GM18517 (cell line): ENCODE data around the gene ITGAV.
"Not testable (repeated sequence)": the region's sequence is repeated elsewhere in the genome, so short reads cannot be mapped to it uniquely, and the experiment has no call there.

Source experiments
- ATAC-seq: cut with Tn5 transposase; IDR thresholded peaks from one replicate; pipeline ENCODE4 v1.9.1; 2021; ENCODE audit warnings: mild to moderate bottlenecking, moderate library complexity; ENCODE audit not compliant: unreplicated experiment

Gene ITGAV

DNA sequence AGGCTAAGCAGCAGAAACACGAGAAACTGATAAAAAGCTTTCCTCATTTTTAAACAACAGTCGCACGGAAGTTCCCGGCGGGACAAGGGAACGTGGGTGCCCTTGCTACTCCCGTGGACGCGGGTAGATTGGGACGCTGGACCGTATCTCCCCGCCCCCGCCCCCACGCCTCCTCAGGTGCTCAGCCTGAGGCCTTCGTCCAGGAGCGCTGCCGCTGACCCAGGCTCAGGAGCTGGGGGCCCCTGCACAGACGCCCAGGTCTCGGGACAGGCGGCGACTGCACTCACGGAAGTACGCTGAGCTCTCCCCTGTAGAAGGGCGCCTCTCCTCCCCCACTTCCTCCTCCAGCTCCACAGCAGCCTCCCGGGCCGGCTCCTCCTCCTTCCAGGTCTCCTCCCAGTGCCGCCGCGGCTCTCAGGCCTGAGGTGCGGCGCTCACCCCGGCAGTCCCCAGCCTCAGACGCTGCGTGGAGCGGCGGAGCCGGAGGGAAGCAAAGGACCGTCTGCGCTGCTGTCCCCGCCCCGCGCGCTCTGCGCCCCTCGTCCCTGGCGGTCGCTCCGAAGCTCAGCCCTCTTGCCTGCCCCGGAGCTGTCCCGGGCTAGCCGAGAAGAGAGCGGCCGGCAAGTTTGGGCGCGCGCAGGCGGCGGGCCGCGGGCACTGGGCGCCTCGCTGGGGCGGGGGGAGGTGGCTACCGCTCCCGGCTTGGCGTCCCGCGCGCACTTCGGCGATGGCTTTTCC, at the start of gene ITGAV:
ITGAV (plus strand) TSS at position 445 of the 738 bp plus-strand sequence; CDS start at position 728, 283 bp downstream.
- ATAC-seq: peak; percentile 94

DNA sequence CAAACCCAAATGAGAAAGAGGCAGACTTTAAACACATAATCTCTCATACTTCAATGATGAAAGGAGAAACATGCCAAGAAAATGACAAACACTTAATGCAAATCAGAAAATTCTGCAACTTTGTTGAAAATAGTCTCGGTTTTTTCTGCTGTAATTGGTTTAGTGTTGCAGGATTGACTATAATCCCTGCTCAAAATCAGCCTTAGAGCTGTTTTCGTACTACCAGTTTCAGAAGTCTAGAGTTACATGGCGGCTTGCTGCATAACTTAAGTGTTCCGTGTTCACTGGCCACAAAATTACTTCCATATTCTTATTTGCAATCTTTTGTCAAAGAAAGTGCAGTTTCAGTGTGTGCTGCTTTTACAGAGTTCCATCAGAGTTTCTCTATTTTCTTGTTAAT, 48.9 kb upstream of the ITGAV start:
- ATAC-seq: no peak

DNA sequence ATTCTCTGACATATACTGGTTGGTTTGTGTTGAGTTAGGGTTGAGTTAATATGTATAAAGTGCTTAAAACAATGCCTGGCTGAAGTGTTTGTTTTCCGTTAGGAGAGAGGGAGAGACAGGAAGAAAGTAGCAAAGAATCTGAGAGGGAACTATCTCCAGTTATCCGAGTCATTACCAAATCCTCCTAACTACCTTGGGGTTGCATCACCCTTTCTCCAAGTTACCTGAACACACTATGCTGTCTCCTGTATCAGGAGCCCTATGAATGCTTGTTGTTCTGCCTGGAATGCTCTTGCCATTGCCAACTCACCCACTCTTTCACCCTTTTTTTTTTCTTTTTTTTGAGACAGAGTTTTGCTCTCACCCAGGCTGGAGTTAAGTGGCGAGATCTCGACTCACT, 47.9 kb upstream of the ITGAV start:
- ATAC-seq: no peak

DNA sequence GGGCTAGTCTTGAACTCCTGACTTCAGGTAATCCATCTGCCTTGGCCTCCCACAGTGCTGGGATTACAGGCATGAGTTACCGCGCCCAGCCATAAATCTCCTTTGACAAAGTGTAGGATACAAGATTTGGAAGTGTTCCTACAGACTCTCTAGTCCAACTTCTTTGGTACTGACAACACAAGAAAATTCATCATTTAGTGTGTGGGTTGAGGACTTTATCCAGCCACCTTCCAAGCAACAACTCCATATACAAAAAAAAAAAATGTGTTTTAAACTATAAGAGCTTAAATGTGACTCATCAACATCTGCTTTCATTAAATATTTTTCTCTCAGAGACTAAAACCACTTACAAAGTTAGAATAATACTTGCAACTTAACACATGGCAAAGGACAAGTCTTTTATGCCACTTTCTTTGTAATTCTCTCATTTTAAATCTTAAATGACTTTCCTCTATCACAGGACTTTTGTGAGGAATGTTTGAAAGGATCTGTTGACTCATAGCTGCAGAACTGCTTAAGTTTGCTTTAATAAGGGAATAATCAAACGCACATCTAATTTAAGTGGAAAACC, 46.2 kb upstream of the ITGAV start:
- ATAC-seq: no peak

DNA sequence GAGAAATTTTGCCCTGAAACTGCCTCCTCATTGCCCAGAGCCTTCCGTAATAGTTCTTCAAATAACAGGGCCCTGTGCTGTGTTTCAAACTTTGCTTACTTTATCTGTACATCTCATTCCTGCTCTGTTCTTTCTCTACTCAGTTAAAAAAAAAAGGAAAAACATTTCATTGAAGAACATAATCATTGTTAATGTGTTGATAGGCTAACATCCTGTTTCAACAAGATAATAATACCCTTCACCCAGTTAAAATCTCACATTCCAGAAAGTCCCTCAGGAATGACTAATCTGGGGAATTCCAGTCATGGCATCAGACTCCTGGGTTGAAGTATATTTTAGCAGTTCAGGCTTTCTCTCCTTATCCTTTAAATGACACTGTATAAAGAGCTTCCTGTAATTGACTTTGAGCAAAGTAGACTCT, 45.6 kb upstream of the ITGAV start:
- ATAC-seq: no peak

DNA sequence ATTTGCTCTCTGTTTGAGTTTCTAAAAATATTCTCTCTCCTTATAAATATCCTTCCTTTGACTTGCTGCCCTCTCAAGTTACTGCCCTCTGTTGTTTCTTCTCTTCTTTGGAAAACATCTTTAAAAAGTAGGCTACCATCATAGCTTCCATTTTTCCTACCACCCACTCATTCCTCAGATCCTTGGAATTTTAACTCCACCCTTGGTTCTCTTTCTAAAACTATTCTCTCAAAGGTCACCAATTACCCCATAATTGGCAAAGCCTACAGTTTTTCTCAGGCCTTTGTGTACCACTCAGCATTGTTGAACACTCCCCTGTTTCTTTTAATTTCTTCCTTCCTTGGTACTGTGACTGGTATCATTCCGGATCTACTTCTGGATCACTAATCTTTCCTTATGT, 43.0 kb upstream of the ITGAV start:
- no peak for ATAC-seq

DNA sequence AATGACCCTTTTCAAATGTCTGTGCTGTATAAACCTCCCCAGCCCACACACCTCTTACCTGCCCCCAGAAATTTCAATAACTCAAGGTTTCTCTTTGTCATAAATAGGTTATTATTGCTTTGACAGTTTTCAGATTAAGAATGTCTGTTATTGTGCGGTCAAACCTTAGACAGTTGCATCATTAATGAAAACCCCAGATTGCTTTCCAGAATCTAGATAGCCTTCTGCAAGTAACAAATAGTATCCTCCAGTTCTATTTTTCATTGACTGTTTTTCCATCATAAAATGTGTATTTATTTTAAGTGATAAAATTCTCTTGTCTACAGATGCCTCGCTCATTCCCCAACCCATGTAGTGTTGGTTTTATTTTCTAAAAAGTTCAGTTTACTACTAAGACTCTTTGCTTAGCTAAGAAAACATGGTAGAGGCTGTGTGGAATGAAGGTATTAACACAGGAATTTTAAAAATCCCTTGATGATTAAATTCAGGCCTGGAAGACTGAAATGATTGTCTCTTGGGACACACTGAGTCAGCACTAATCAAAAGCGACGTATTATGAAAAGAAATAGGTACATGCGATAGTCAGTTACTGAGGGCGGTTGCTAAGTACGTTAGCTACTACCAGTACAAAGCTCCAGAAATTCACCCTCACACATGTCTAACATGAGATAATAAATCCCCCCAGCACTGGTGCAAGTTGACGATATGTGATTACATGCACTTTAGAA, 38.4 kb upstream of the ITGAV start:
- ATAC-seq: no peak

DNA sequence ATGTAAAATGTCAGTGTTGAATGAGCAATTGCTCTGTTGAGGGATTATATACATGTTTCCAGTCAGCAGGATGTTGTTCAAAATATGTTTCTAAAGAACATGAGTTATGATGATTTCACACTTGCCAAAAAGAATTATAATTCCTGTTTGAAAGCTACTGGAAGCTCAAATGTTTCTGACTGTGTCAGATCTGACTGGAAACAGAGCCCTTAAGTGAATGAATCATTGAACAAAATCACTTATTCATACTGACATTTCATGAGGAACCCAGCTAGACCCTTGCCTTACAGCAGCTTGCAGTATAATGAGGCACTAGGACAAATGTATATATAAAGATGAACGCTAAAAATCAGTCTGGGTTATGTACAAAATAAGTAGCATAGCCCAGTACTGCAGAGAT, 35.4 kb upstream of the ITGAV start:
- no peak for ATAC-seq

DNA sequence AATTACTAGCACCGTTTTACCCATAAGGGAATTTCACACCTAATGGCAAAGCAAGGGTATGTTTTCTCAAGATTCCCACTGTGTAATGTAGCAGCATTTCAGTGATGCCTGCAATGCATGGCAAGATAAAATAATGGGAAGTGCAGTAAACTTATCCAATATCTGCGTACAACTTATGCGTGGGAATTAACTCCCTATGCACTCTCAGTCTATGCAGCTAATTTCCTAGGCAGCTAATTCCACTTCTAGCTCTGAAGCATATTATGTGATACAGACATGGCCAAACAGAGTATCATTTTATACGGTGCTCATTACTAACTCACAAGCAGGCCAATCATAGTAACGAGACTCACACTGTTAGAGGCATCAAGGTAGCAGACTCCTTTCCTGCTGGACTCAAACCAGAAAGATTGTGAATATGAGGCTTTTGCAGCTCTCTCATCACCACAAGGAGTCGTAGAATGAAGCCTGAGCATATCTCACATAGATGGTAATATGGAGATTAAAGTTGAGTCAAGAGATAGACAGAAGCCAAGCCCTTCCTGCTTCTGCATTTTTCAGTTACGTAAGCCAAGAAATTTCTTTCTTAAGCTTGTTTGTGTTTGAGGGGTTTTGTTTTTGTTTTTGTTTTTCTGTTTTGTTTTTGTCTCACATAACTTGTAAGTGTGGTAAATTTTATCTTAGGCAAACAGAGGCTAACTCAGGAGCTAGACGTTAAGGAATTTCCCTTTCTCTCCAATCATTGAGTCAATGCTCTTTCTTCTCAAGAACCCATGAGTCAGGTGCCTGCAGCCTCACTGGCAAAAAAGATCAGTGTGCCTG, 34.8 kb upstream of the ITGAV start:
- ATAC-seq: no peak

DNA sequence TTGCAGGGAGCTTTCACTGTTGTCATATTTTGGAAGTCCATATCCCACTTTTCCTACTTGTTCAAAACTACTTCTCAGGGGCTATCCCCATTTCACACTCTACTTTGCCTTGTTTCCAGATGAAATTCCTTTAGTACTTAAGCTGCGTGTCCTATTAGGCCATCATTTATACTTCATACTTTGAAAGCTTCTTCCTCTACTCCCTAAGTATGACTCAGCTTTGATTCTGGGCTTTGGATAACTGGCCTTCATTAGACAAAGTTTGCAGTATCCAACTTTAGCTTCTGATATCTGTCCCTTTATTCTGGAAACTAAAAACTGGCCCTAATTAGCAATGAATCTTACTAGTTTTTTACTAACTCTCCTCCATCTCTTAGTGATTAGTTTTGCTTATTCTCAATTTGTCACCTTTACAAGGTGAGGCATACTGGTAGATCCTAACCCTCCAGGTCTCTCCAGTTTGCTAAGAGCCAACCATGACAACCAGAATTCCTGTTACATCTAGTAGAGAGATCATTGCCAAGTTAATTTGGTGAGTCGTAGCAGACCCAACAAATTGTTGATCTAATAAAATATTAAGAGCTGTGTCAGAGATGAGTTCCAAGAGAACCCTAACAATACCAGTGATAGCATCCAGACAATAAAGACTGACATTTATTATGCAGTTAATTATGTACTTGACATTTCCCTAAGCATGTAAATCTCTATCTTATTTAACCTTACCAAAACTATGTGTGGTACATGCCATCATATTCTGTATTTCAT, 31.2 kb upstream of the ITGAV start:
- ATAC-seq: no peak

DNA sequence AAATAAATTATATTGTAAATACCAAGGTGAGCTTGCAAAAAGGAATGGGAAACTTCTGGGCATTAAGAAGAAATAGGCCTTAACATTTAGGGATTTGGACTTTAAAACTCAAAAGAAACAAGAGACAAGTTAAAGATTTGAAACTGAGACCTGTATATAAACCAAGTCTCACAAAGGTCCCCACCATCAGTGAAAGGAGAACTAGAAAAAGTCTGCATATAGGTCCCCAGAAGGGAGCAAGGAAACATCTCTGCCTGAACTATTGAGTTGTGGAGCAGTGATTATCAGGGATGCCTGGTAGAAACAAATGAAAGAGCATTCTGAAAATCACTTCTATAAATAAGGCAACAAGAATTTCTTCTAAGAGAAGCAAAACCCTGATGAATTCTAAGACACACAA, 30.5 kb upstream of the ITGAV start:
- ATAC-seq: peak; percentile 63

DNA sequence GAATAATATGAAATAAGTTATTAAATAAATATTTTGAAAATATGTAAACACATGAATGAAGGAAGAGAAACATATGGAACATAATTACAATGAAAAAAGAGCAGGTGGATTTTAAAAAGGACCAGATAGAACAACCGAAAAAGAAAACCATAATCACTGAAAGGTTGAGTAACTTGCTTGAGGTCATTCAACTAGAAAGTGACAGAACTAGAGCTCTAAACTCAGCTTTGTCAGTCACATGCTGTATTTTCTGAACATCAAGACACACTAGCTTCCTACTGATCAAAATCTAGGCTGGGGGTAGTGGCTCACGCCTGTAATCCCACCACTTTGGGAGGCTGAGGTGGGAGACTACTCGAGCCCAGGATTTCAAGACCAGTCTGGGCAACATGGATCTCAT, 30.0 kb upstream of the ITGAV start:
- ATAC-seq: peak; percentile 79

DNA sequence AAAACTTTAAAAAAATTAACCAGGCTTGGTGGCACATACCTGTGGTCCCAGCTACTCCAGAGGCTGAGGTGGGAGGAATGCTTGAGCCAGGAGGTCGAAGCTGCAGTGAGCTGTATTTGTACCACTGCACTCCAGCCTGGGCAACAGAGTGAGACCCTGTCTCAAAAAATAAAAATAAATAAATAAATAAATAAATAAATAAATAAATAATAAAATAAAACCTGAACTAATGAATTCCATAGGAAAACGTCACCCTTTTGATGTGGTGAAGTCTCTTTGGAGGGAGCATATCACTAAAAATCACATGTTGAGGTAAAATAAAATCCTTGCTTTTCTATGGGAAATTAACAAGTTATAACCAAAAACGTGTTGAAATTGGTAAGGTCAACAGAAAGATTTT, 29.6 kb upstream of the ITGAV start:
- no peak for ATAC-seq

DNA sequence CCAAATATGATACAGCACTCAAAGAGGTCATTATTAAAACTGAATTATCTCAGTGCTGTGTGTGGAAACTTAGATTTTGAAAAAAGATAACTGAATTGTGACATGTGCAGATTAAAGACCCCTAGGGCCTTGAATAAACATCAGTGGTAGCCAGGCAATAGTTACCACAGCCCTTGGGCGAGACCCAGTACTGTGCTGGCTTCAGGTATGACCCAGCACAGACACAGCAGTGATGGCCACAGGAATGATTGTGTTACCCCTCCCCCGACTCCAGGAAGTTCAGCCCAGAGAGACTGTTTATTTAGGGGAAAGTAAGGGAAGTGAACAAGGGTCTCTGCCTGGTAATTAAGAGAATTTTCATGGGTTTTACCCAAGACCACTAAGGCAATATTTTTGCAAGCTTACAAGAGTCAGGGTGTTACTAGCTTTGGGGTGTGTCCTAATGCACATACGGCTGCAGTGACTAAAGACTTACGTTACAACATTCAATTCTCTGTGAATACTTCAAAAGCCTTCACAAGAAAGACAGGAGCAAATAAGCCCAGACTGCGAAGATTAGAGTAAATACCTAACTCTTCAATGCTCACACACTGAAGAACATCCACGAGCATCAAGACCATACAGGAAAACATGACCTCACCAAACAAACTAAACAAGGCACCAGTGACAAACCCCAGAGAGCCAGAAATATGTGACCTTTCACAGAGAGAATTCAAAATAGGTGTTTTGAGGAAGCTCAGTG, 28.2 kb upstream of the ITGAV start:
- no peak for ATAC-seq

DNA sequence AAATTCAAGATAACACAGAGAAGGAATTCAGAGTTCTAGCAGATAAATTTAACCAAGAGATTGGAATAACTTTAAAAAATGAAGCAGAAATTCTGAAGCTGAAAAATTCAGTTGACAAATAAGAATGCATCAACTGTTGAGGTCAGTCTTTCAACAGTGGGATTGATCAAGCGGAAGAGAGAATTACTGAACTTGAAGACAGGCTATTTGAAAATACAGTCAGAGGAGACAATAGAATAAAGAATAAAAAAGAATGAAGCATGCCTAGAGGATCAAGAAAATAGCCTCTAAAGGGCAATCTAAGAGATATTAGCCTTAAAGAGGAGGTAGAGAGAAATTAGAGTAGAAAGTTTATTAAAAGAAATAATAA, 27.7 kb upstream of the ITGAV start:
- ATAC-seq: no peak

DNA sequence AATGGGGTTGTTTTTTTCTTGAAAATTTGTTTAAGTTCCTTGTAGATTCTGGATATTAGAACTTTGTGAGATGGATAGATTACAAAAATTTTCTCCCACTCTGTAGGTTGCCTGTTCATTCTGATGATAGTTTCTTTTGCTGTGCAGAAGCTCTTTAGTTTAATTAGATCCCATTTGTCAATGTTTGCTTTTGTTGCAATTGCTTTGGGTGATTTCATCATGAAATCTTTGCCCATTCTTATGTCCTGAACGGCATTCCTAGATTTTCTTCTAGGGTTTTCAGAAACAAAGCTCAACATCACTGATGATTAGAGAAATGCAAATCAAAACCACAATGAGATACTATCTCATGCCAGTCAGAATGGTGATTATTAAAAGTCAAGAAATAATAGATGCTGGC, 21.3 kb upstream of the ITGAV start:
- ATAC-seq: not testable (repeated sequence)

DNA sequence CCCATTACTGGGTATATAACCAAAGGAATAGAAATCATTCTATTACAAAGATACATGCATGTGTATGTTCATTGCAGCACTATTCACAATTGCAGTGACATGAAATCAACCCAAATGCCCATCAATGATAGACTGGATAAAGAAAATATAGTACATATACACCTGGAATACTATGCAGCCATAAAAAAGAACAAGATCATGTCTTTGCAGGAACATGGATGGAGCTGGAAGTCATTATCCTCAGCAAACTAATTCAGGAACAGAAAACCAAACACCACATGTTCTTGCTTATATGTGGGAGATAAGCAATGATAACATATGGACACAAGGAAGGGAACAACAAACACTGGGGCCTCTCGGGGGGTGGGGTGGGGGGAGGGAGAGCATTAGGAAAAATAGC, 20.7 kb upstream of the ITGAV start:
- ATAC-seq: not testable (repeated sequence)

DNA sequence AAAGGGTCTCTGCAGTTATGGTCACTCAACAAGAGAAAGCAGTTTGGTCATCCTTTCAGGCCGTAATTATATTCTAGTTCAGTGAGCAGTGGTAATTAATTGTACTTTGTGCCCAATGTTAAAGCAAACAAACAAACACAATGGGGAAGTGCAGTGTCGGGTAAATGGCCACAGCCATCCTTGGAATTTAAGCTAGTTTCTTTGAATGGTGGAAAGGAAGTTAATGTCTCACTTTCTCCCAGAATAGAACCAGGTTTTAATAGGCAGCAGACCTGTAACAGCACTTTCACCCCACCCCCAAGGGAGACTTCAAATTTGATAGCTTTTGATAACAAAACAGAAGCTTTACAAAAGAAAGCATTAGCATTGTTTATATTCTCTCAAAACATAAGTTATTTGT, 20.0 kb upstream of the ITGAV start:
- no peak for ATAC-seq

DNA sequence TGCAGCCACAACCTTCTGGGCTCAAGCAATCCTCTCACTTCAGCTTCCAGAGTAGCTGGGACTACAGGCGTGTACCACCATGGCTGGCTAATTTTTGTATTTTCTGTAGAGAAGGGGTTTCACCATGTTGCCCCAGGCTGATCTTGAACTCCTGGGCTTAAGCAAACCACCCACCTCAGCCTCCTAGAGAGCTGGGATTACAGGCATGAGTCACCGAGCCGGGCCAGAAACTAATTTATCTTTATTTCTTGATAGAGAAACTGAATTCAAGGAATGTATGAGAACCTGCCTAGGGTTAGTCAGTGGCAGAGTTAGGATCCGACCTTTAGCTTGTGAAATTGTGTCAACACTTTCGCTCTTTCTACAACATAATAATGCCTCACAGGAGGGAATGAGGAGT, 19.3 kb upstream of the ITGAV start:
- no peak for ATAC-seq

DNA sequence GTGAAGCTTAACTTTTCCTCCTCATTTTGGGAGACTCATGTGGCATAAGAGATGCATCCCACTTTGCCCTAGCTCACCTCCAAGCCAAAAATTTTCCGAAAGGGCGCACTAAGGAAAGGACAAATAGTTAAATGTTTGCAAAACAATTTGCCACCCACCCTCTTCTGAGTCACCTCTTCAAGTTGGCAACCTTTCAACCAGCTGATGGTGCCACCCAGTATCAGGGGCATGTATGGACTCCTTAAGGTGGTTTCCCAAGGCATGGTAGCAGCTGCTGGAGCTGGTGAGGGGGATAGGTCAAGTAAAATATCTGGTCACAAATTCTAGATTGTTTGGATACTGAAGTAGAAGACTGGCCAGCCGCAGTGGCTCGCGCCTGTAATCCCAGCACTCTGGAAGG, 17.2 kb upstream of the ITGAV start:
- ATAC-seq: no peak
